IMR-90 (cell line): ENCODE data around the gene HOXD13. TPM values are rescaled to one million over a fixed set of nuclear protein-coding genes. Genes with fewer than 3 reads are reported as not detected.
A peak's percentile ranks its signal among the peaks of the same experiment; 100 is the strongest.

Source experiments
- ATAC-seq: fragments of 200-7000 bp; cut with Tn5 transposase; 2 replicates; pipeline ENCODE4 v1.9.1; 2020; ENCODE audit warnings: low read depth, mild to moderate bottlenecking, moderate library complexity
- BruUV-seq: library from RNA; stranded (reverse); fragments of 400-500 nt; replicated peaks from 2 replicates; lab custom pipeline; 2021; lab: Mats Ljungman, UMichigan
- CTCF ChIA-PET: fragments of 300-600 bp; formaldehyde crosslinking; extraction: SDS; loops from one replicate; lab custom pipeline; 2021; ENCODE audit warnings: antibody characterized with exemption; lab: Yijun Ruan, JAX
- POLR2A ChIA-PET: fragments of 300-600 bp; sonication (Branson Sonifier 250); formaldehyde crosslinking; loops from one replicate; lab custom pipeline; 2022; ENCODE audit warnings: antibody characterized with exemption; ENCODE audit not compliant: unreplicated experiment; lab: Charles Lee
- DNase-seq: peaks from one replicate; pipeline ENCODE4 v3.0.0; 2013
- H2AFZ ChIP-seq: replicated peaks from 2 replicates; pipeline ENCODE3; 2013; ENCODE audit warnings: low read length, mild to moderate bottlenecking; ENCODE audit not compliant: poor library complexity
- H2AK5ac ChIP-seq: 2 replicates; pipeline ENCODE4 v1.6.1; 2013; ENCODE audit warnings: low read depth, low read length, inconsistent platforms
- H2AK9ac ChIP-seq: replicated peaks from 2 replicates; pipeline ENCODE3; 2013; ENCODE audit warnings: mild to moderate bottlenecking, low read depth, low read length, moderate library complexity; ENCODE audit not compliant: poor library complexity
- H2BK120ac ChIP-seq: 2 replicates; pipeline ENCODE4 v1.6.1; 2013; ENCODE audit warnings: low read depth, low read length, inconsistent platforms
- H2BK15ac ChIP-seq: 3 replicates; pipeline ENCODE4 v1.6.1; 2013; ENCODE audit warnings: low read depth, low read length, inconsistent platforms
- H2BK20ac ChIP-seq: 2 replicates; pipeline ENCODE4 v1.6.1; 2013; ENCODE audit warnings: low read depth, mild to moderate bottlenecking, inconsistent platforms, low read length, moderate library complexity
- H2BK5ac ChIP-seq: 2 replicates; pipeline ENCODE4 v1.6.1; 2013; ENCODE audit warnings: mild to moderate bottlenecking, low read depth, low read length, inconsistent platforms; ENCODE audit not compliant: poor library complexity, severe bottlenecking
- H3K14ac ChIP-seq: replicated peaks from 2 replicates; pipeline ENCODE4 v1.6.1; 2013; ENCODE audit warnings: low read depth, low read length, inconsistent platforms
- H3K18ac ChIP-seq: 2 replicates; pipeline ENCODE4 v1.6.1; 2013; ENCODE audit warnings: low read depth, low read length, control low read depth
- H3K23ac ChIP-seq: 2 replicates; pipeline ENCODE4 v1.6.1; 2013; ENCODE audit warnings: low read depth, low read length, inconsistent platforms
- H3K27ac ChIP-seq: 2 replicates; pipeline ENCODE4 v1.5.1; 2013; ENCODE audit warnings: mild to moderate bottlenecking, control low read depth, low read length; ENCODE audit not compliant: insufficient read depth
- H3K27me3 ChIP-seq: 2 replicates; pipeline ENCODE4 v1.6.1; 2013; ENCODE audit warnings: low read length; ENCODE audit not compliant: control insufficient read depth, insufficient read depth
- H3K36me3 ChIP-seq: 2 replicates; pipeline ENCODE4 v1.6.1; 2013; ENCODE audit warnings: low read length, mixed read lengths; ENCODE audit not compliant: control insufficient read depth, insufficient read depth
- H3K4ac ChIP-seq: 2 replicates; pipeline ENCODE4 v1.6.1; 2013; ENCODE audit warnings: low read depth, low read length, inconsistent platforms
- H3K4me1 ChIP-seq: 2 replicates; pipeline ENCODE4 v1.6.1; 2013; ENCODE audit warnings: low read length, mixed read lengths; ENCODE audit not compliant: control insufficient read depth, insufficient read depth
- H3K4me2 ChIP-seq: 2 replicates; pipeline ENCODE4 v1.6.1; 2013; ENCODE audit warnings: low read depth, mild to moderate bottlenecking, control low read depth, low read length, moderate library complexity
- H3K4me3 ChIP-seq: 2 replicates; pipeline ENCODE4 v1.5.1; 2013; ENCODE audit warnings: low read depth, mild to moderate bottlenecking, control low read depth, low read length, moderate library complexity; ENCODE audit not compliant: insufficient read depth
- H3K56ac ChIP-seq: 2 replicates; pipeline ENCODE4 v1.6.1; 2013; ENCODE audit warnings: low read length, inconsistent platforms; ENCODE audit not compliant: insufficient read depth; ENCODE audit errors: extremely low read depth
- H3K79me1 ChIP-seq, 2 experiments: 2 replicates each; pipeline ENCODE4 v1.6.1; 2013; ENCODE audit warnings: low read length in 2 of 2, inconsistent platforms in 1 of 2, low read depth in 1 of 2
- H3K9ac ChIP-seq: 2 replicates; pipeline ENCODE4 v1.6.1; 2013; ENCODE audit warnings: low read depth, low read length, control low read depth
- H3K9me1 ChIP-seq: 2 replicates; pipeline ENCODE4 v1.6.1; 2013; ENCODE audit warnings: low read length, inconsistent platforms; ENCODE audit not compliant: insufficient read depth
- H3K9me3 ChIP-seq: 2 replicates; pipeline ENCODE4 v1.6.1; 2013; ENCODE audit warnings: low read length; ENCODE audit not compliant: control insufficient read depth, insufficient read depth
- H4K20me1 ChIP-seq: 2 replicates; pipeline ENCODE4 v1.6.1; 2013; ENCODE audit warnings: low read length, inconsistent platforms; ENCODE audit not compliant: insufficient read depth
- H4K5ac ChIP-seq: 2 replicates; pipeline ENCODE4 v1.6.1; 2013; ENCODE audit warnings: mild to moderate bottlenecking, low read depth, low read length, control low read depth
- H4K8ac ChIP-seq, 2 experiments: 2 replicates each; pipeline ENCODE4 v1.6.1; 2013; ENCODE audit warnings: low read depth in 2 of 2, low read length in 2 of 2, control low read depth in 1 of 2, inconsistent platforms in 1 of 2
- H4K91ac ChIP-seq: 2 replicates; pipeline ENCODE4 v1.6.1; 2013; ENCODE audit warnings: low read depth, low read length, inconsistent platforms; ENCODE audit not compliant: insufficient read depth
- BHLHE40 ChIP-seq: fragments of 150-350 bp; IDR thresholded peaks from 2 replicates; pipeline ENCODE4 v1.6.1; 2016; ENCODE audit warnings: mild to moderate bottlenecking, low read depth, low read length
- CHD1 ChIP-seq: IDR thresholded peaks from 2 replicates; pipeline ENCODE4 v1.6.1; 2012; ENCODE audit warnings: low read depth, low read length, improper control_type of control experiment
- CTCF ChIP-seq: conservative IDR thresholded peaks from 2 replicates; pipeline ENCODE4 v1.5.1; 2012; ENCODE audit warnings: mild to moderate bottlenecking, low read depth, low read length, improper control_type of control experiment
- MAZ ChIP-seq: IDR thresholded peaks from 2 replicates; pipeline ENCODE4 v1.6.1; 2012; ENCODE audit warnings: low read depth, mild to moderate bottlenecking, low read length, improper control_type of control experiment, moderate library complexity, borderline replicate concordance
- POLR2A ChIP-seq: IDR thresholded peaks from 2 replicates; pipeline ENCODE4 v1.6.1; 2012; ENCODE audit warnings: mild to moderate bottlenecking, low read depth, low read length
- RCOR1 ChIP-seq: IDR thresholded peaks from 2 replicates; pipeline ENCODE4 v1.6.1; 2012; ENCODE audit warnings: mild to moderate bottlenecking, low read length, improper control_type of control experiment; ENCODE audit not compliant: insufficient replicate concordance
- SMC3 ChIP-seq: fragments of 150-350 bp; IDR thresholded peaks from 2 replicates; pipeline ENCODE4 v1.6.1; 2016; ENCODE audit warnings: low read depth, mild to moderate bottlenecking, antibody characterized with exemption, low read length, moderate library complexity
- WGBS, 2 experiments: methylation state at CpG; one replicate each; pipeline versions ENCODE4 v1.1.5 to v1.1.7; 2013; ENCODE audit warnings: missing lambda C conversion rate in 2 of 2; ENCODE audit not compliant: insufficient read length in 1 of 2; ENCODE audit errors: extremely low coverage in 2 of 2; 5-methylcytosine and 5-hydroxymethylcytosine counted together
- dilution Hi-C: fragments of 300-500 bp; cut with HindIII; formaldehyde crosslinking; loops from one replicate; pipeline ENCODE4 v1.14.3; 2018; ENCODE audit warnings: low sequenced_read_pairs; ENCODE audit not compliant: unreplicated experiment
- in situ Hi-C: fragments of 300-500 bp; cut with MboI; formaldehyde crosslinking; loops from 3 replicates; pipeline ENCODE4 v1.14.3; 2019; ENCODE audit warnings: low sequenced_read_pairs, inconsistent platforms, mixed read lengths
- intact Hi-C: fragments of 100-400 bp; cut with micrococcal nuclease; formaldehyde crosslinking; loops from 2 replicates; pipeline ENCODE4 v1.10.0; 2022
- polyA plus RNA-seq, 3 experiments: library from polyadenylated mRNA; depleted of rRNA; stranded (reverse); fragments of >200 nt; gene quantifications; 2 replicates each; pipeline ENCODE4 v1.2.3, GENCODE V29; 2012; ENCODE audit warnings: low replicate concordance in 1 of 3
- total RNA-seq: library from RNA; depleted of rRNA; stranded (reverse); fragments of >200 nt; gene quantifications from 2 replicates; pipeline ENCODE4 v1.2.3, GENCODE V29; 2012
- TF ChIP-seq, protein P1 (sequence below): fragments of 150-350 bp; IDR thresholded peaks from 2 replicates; pipeline ENCODE4 v1.6.1; 2016; ENCODE audit warnings: low read depth, mild to moderate bottlenecking, low read length, moderate library complexity, borderline replicate concordance
- TF ChIP-seq, protein P2 (sequence below): fragments of 150-350 bp; IDR thresholded peaks from 2 replicates; pipeline ENCODE4 v1.6.1; 2017; ENCODE audit warnings: mild to moderate bottlenecking, antibody characterized with exemption, low read length, low read depth

The HOXD13 gene
- total and polyA plus RNA-seq, 2 of the 4 experiments (the other 2 are of a cell fraction) = not detected

DNA sequence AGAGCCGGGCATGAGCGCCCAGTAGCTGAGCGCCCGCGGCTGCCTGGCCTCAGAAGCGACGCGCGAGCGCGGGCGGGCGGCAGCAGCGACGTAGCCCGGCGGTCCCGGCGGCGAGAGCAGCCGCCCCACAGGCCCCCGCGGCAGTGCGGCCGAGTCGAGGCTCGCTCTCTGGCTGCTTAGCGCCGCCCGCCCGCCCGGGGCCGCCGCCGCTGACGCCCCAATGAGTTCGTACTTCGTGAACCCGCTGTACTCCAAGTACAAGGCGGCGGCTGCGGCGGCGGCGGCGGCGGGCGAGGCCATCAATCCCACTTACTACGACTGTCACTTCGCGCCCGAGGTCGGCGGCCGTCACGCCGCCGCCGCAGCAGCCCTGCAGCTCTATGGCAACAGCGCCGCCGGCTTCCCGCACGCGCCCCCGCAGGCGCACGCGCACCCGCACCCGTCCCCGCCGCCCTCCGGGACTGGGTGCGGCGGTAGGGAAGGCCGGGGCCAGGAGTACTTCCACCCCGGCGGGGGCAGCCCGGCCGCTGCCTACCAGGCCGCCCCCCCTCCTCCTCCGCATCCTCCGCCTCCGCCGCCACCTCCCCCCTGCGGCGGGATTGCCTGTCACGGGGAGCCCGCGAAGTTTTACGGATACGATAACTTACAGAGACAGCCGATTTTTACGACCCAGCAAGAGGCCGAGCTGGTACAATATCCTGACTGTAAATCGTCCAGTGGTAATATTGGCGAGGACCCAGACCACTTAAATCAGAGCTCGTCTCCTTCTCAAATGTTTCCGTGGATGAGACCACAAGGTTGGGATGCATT lies 37.8 kb downstream of the HOXD13 start:
- ChIA-PET POLR2A (no interaction called here), CTCF (interaction anchor here (1.3 to 1.7 kb wide), 3 partner anchors 9 to 1019 kb away, joined by 3 to 6 read pairs (median 3); no protein-coding TSS in a partner anchor)
- Histone ChIP-seq H4K20me1 (no peaks in the 10 kb centered on the region), H3K9ac (no peak overlapping the region), H3K4me2 (peak overlapping the region; percentile 39; the same call in 1 of the 2 replicates), H4K91ac (no peak overlapping the region), H3K27ac (no peak overlapping the region), H3K27me3 (peaks cover 86% of the 10 kb centered on the region), H3K14ac (no peak overlapping the region), H2AK9ac (no peak overlapping the region), H4K8ac (no peak overlapping the region), H2AK5ac (no peak overlapping the region), H3K23ac (peak overlapping the region; percentile 51; the same call in 1 of the 2 replicates), H2BK15ac (no peak overlapping the region), H3K4me1 (no peaks in the 10 kb centered on the region), H3K18ac (no peak overlapping the region), H2BK120ac (no peak overlapping the region), H3K79me1 (no peaks in the 10 kb centered on the region), H2BK5ac (no peak overlapping the region), H2BK20ac (no peak overlapping the region), H3K4me3 (peak overlapping the region; percentile 7; the same call in 1 of the 2 replicates), H3K56ac (no peak overlapping the region), H3K4ac (no peak overlapping the region), H3K9me1 (no peaks in the 10 kb centered on the region), H3K9me3 (no peaks in the 10 kb centered on the region; the same call in none of the 2 replicates), H3K36me3 (no peaks in the 10 kb centered on the region), H2AFZ (peak overlapping the region; percentile 66), H4K5ac (no peak overlapping the region)
- intact Hi-C loops (no loop called here), in situ Hi-C loops (no loop called here), dilution Hi-C loops (no loop called here)
- BruUV-seq = no TSS peak
- 0% methylated on average over 44 of the region's 100 CpGs; no CpG with 5 or more reads in 1 of the 2 experiments for WGBS, 2 experiments
- DNase-seq (no peak), ATAC-seq (peak; percentile 48)
- TF ChIP-seq POLR2A = no peak
- no peak for TF ChIP-seq BHLHE40
- TF ChIP-seq RCOR1 = no peak
- no peak for TF ChIP-seq CHD1
- TF ChIP-seq MAZ = no peak
- no peak for TF ChIP-seq CTCF
- TF ChIP-seq, protein P1, sequence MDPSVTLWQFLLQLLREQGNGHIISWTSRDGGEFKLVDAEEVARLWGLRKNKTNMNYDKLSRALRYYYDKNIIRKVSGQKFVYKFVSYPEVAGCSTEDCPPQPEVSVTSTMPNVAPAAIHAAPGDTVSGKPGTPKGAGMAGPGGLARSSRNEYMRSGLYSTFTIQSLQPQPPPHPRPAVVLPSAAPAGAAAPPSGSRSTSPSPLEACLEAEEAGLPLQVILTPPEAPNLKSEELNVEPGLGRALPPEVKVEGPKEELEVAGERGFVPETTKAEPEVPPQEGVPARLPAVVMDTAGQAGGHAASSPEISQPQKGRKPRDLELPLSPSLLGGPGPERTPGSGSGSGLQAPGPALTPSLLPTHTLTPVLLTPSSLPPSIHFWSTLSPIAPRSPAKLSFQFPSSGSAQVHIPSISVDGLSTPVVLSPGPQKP = no peak
- TF ChIP-seq SMC3 = no peak
- TF ChIP-seq, protein P2, sequence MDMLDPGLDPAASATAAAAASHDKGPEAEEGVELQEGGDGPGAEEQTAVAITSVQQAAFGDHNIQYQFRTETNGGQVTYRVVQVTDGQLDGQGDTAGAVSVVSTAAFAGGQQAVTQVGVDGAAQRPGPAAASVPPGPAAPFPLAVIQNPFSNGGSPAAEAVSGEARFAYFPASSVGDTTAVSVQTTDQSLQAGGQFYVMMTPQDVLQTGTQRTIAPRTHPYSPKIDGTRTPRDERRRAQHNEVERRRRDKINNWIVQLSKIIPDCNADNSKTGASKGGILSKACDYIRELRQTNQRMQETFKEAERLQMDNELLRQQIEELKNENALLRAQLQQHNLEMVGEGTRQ = no peak
